ENCODE data around the gene AGRN.
A peak's percentile ranks its signal among the peaks of the same experiment; 100 is the strongest.
"Not testable (repeated sequence)": the region's sequence is repeated elsewhere in the genome, so short reads cannot be mapped to it uniquely, and the experiment has no call there.

The AGRN gene

DNA sequence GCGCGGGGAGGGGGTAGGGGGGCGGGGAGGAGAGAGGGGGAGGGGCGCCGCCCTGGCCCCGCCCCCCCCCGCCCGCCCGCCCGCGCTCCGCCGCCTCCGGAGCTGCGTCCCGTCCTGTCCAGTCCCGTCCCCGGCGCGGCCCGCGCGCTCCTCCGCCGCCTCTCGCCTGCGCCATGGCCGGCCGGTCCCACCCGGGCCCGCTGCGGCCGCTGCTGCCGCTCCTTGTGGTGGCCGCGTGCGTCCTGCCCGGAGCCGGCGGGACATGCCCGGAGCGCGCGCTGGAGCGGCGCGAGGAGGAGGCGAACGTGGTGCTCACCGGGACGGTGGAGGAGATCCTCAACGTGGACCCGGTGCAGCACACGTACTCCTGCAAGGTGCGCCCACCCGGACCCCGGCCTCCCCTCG is at the start of gene AGRN:
Gene AGRN, plus strand, starts transcription at position 121 of the 405 bp plus-strand sequence. Its CDS starts 53 bp downstream, at position 174.
- DNase-seq (ENCODE audit: low read depth in 3 of 3) = no peak

GRCh38 chr1:970242-970972 is 49.5 kb upstream of the AGRN start:
- no peak for DNase-seq (ENCODE audit: low read depth in 3 of 3)

DNA sequence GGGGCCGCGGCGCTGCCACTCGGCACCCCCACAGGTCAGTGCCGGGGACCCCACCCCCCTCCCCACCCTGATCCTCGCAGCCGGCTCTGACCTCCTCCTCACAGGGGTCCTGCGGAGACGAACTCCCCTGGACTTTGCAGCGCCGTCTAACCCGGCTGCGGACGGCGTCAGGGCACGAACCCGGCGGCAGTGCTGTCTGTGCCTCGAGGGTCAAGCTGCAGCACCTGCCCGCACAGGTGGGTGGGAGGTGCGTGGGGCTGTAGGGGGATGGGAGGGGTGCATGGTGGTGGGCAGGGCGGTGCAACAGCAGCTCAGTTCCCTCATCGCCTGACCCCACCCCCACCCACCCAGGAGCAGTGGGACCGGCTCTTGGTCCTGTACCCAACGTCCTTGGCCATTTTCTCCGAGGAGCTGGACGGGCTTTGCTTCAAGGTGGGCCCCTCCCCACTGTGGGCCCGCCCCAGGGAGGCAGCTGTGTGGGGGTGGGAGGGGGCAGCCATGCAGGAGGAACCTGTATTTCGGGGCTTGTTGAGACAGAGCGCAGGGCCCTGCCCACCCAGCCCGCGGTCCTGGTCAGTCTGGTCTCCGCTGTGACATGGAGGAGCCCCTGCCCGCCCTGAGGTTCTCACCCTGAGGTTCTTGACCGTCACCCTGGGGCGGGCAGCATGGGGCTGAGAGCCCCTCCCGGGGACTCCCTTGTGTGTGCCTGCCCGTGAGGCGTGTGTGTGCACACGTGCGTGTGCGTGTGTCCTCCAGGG is 48.8 kb upstream of the AGRN start:
- DNase-seq (ENCODE audit: low read depth in 3 of 3) = no peak

- no peak for DNase-seq (ENCODE audit: low read depth in 3 of 3)
Observed at GRCh38 chr1:971751-972506, 48.0 kb upstream of the AGRN start.

DNA sequence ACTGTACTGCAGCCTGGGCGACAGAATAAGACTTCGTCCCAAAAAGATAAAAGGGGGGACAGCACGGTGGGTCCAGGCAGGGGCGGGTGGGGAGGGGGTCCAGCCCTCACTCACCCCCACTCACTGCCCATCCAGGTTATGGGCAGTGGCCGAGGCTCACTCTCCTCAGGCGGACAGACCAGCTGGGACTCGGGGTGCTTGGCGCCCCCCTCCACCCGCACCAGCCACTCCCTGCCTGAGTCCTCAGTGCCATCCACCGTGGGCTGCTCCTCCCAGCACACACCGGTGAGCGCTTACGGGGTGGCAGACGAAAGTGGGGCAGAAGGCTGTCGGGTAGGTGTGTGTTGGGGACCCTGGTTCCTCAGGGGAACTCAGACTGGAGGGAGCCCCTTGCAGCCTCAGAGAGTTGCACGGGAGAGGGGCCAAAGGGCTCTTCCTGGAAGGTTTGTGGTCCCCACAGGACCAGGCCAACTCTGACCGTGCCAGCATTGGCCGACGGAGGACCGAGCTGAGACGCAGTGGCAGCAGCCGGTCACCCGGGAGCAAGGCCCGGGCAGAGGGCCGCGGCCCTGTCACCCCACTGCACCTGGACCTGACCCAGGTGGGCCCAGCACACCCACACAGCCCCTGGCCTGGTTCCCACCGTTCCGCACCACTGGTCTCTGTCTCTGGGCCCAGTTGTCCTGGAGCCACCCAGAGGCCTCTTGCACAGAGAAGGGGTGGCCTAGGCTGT is 47.0 kb upstream of the AGRN start:
- no peak for DNase-seq (ENCODE audit: low read depth in 3 of 3)

GRCh38 chr1:973459-974292 is 46.2 kb upstream of the AGRN start:
- no peak for DNase-seq (ENCODE audit: low read depth in 3 of 3)

DNA sequence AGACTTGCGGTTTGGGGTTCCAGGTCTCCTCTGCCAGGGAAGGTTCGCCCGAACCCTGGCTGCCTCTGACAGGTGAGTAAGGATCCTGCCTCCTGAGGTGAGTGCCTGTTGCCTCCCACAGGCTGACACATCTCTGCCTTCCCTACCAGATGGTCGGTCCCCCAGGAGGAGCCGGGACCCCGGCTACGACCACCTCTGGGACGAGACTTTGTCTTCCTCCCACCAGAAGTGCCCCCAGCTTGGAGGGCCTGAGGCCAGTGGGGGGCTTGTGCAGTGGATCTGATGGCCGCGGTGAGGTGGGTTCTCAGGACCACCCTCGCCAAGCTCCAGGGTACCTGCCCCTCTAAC is 45.7 kb upstream of the AGRN start:
- DNase-seq (ENCODE audit: low read depth in 3 of 3) = no peak

DNA sequence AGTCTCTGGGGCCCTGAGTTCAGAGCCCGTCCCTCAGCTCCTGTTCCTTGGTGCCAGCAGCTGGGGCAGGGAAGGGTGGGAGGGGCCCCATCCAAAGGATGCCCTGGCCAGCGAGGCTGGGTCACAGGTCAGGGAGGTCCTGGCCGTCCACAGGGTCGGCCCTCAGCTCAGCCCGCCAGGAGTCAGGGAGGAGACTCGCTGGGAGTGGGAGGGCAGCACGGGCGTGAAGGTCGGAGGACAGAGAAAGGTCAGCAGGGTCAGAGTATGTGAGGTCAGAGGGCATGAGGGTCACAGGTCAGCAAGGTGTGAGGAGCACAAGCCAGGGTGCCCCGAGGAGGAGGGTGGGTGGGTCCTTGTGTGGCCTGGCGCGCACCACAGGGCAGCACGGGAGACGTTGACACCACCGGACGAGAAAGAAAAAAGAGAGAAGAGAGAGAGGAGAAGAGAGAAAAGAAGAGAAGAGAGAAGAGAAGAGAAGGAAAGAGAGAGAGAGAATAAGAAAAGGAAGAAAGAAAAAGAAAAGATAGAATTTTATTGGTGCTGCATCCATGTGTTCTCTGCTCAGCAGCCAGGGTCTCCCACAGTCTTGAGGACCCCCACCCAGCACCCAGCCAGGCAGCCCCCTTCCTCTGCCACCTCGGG is 45.1 kb upstream of the AGRN start:
- no peak for DNase-seq (ENCODE audit: low read depth in 3 of 3)

DNA sequence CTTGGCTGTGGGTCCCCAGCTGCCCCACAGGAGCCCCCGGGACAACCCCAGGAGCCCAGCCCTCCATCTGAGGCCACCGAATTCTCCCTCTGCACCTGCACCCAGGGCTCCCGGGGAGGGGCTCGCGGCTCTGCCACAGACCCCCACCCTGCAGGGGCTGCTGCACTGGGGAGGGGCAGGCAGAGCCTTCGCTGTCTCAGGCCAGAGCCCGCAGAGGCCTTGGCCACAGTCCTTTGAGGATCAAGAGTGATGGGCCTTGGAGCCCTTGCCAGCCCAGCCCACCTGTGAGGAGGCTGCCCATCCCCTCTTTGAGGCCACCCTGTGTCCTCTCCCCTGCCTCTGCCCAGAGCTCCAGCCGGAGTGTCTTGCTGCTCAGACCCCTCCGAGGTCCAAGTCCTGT is 44.6 kb upstream of the AGRN start:
- no peak for DNase-seq (ENCODE audit: low read depth in 3 of 3)

DNA sequence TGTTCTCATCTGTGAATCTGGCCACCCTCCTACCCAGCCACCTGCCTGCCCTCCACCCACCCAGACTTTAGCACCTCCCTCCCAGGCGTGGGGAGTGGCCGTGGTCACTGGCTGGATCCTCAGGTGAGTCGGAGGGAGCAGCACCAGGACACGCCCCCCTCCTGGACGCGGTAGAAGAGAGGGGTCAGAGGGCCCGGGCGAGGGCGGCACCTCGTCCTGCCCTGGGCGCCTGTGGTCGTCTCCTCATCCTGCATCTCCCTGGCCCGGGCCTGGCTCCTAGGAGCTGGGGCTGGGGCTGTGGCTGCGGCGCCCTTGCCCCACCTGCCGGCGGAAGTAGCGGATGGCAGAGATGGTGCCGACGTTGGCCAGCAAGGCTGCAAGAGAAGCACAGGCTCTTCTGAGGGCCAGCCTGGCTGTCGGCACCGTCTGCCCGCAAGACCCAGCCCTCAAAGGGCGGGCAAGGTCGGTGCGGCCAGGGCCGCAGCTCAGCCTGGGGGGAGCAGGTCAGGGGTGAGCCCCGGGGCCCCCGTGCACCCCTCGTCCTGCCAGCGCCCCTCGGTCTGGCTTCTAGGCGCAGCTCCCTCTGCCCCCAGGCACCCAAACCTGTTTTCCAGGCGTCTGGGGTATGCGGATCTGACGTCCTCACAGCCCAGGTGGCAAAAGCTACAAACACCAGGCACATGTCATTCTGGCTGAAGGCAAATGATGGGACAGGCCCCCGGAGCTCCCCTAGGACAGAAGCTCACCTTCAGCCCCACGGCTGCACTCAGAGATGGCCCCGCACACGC is 43.8 kb upstream of the AGRN start:
- DNase-seq (ENCODE audit: low read depth in 3 of 3) = peak in 1 of 3 donors; percentile 35

DNA sequence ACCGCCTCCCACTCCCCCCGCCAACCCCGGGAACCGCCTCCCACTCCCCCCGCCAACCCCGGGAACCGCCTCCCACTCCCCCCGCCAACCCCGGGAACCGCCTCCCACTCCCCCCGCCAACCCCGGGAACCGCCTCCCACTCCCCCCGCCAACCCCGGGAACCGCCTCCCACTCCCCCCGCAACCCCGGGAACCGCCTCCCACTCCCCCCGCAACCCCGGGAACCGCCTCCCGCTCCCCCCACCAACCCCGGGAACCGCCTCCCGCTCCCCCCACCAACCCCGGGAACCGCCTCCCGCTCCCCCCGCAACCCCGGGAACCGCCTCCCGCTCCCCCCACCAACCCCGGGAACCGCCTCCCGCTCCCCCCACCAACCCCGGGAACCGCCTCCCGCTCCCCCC is 43.1 kb upstream of the AGRN start:
- not testable (repeated sequence) for DNase-seq (ENCODE audit: low read depth in 3 of 3)

DNA sequence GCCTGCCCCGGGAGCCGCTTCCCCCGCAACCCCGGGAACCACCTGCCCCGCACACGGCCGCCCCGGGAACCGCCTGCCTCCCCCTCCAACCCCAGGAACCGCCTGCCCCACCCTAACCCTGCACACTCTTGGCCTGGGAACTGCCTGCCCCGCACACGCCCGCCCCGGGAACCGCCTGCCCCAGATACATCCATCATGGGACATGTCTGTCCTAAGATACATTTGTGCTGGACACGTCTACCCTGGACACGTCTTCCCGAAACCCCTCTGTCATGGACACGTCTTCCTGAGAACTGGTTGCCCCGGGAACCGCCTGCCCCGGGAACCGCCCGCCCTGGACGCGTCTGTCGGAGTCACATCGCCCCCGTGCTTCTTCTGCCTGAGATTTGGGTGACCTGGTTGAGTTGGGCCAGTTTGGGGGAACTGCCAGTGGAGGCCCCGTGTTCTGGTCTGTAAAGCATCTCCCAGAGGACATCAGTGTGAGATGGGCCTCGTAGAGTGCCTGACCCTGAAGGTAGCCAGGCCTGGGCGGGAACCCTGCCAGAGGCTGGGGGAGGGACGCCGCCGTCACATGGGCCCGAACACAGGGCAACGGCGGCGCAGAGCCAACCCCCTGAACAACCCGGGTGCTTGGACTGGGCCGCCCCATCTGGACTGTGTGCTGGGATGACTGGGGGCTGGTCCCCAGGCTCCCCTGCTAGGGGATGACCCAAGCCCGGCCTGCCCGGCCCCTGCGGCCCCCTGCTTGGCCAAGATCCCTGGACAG is 41.7 kb upstream of the AGRN start:
- no peak for DNase-seq (ENCODE audit: low read depth in 3 of 3)

GRCh38 chr1:978835-979743 is 40.8 kb upstream of the AGRN start:
- no peak for DNase-seq (ENCODE audit: low read depth in 3 of 3)

- DNase-seq (ENCODE audit: low read depth in 3 of 3) = no peak
Observed at GRCh38 chr1:979744-980072, 40.2 kb upstream of the AGRN start.

DNA sequence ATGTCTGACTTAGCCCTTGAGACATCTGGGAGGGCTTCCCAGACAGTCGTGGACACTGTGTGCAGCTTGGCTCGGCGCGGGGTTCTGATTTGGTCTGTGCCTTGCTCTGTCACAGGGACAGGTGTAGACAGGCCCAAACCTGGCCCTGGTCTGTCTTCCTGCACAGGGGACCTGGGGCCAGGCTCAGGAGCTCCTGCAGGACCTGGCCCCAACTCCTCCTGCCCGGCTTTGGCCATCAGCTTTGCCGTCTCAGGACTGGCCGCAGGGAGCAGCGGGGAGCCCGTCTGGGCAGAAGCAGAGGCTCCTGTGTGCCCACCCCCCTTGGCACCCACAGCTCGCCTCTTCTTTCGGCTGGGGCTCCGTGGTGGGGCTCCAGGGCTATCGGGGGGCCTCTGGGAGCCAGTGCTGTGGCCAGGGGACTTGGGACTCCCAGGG is 39.8 kb upstream of the AGRN start:
- no peak for DNase-seq (ENCODE audit: low read depth in 3 of 3)

DNA sequence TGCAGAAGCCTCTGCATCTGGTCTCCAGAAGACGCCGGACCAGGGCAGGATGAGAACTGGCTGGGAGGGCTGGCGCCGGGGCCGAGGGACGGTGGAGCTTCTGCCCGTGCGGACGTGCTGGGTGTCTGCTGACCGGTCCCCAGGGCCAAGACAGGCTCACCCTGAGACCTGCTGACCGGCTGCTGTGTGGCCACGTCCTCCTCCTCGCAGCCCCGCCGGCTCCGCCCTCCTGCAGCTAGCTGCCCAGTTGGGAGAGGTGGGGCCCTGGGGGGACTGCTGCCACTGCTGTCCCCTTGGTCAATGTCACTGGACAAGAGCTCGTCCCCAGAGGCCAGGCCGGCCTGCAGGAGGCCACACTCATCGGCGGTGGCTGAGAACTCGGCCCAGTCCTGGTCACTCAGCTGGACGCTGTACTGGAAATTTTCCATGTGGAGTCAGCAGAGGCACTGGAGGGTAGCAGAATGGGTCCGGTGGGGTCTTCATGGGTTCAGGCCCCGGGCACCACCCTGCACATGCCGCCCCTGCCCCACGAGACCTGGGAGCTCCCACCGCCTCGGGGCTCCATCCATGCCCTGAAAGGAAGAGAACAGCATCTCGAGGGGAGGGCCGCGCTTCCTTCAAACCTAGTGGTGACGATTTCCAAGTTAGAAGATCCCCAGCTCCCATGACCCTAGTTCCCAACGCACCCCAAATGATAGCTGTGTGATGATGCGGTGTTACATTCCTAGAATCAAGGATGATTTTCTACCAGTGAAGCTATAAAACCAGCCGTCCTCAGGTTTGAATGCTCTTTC is 39.1 kb upstream of the AGRN start:
- no peak for DNase-seq (ENCODE audit: low read depth in 3 of 3)

GRCh38 chr1:981491-981954 is 38.4 kb upstream of the AGRN start:
- DNase-seq (ENCODE audit: low read depth in 3 of 3) = no peak

Measured in stimulated activated CD4-positive, alpha-beta T cell treated with anti-CD3 and anti-CD28 coated beads, TNF-alpha, amount 100 ng/mL, for 48 hours (primary cell).